C4-2B (cell line): Measurements from ENCODE around the gene SEPTIN2.

ENCODE experiments used
- H3K27ac ChIP-seq: fragments of 450-650 bp; 2 replicates; pipeline ENCODE4 v1.5.1; 2017
- CTCF ChIP-seq: fragments of 450-650 bp; conservative IDR thresholded peaks from 2 replicates; pipeline ENCODE4 v1.5.1; 2017; ENCODE audit warnings: mild to moderate bottlenecking
- ZFX ChIP-seq: fragments of 450-650 bp; IDR thresholded peaks from 2 replicates; pipeline ENCODE4 v1.6.1; 2017

Gene SEPTIN2

GRCh38 chr2:241363426-241363825 is 47.7 kb downstream of the SEPTIN2 start:
- TF ChIP-seq ZFX, result no peak
- no peak for TF ChIP-seq CTCF
- no peak overlapping the region for H3K27ac ChIP-seq

DNA sequence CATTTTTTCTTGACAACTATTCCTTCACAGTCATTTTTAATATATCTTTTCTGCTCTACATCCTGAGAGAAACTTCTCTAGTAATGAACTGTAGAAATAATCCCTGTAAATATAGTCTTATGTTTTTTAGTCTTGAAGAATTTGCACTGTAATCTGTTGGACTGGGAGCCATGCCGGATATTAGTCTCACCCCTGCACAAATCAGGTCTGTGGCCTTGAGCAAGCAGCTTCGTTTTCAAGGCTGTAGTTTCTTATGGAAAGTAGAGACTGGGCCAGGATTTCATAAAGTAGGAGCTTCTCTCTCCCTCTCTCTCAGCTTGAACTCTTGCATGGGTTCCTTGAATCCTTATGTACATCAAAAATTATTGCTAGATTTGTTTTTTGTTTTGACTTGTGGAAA is 49.1 kb downstream of the SEPTIN2 start:
- no peak overlapping the region for H3K27ac ChIP-seq
- TF ChIP-seq CTCF (no peak), ZFX (no peak)

DNA sequence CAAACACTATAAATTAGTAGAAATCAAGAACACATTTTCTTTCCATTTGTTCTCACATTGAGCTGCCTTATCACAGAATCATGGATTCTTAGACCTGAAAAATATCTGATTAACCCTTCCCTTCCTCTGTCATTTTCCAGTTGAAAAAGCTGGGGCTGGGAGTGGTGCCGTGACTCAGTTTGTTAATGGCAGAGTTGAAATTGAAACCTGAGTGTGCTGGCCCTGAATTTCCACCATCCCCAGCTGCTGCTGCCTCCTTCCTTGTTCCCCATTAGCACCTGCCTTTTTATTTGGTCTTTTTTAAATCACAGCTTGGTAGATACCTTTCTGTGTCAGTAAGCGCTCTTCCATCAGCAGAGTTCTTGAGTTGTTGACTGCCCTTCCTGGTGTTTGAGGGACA is 51.0 kb downstream of the SEPTIN2 start:
- H3K27ac ChIP-seq, result no peak overlapping the region
- TF ChIP-seq CTCF (no peak), ZFX (no peak)

DNA sequence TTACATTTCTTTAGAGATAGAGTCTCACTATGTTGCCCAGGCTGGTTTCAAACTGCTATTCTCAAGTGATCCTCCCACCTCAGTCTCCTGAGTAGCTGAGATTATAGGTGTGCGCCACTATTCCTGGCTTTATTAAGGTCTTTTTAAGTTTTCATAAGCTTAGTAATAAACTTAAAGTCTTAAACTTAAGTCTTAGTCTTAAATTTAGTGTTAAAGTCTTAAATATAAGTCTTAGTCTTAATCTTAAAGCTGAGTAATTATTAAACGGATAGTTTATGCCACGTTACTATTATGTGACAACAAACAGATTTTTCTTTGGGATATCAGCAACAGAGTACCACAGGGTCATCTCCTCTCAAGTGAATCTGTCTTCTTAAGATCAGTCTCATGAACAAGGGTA is 52.9 kb downstream of the SEPTIN2 start:
- TF ChIP-seq ZFX (no peak), CTCF (no peak)
- no peak overlapping the region for H3K27ac ChIP-seq

DNA sequence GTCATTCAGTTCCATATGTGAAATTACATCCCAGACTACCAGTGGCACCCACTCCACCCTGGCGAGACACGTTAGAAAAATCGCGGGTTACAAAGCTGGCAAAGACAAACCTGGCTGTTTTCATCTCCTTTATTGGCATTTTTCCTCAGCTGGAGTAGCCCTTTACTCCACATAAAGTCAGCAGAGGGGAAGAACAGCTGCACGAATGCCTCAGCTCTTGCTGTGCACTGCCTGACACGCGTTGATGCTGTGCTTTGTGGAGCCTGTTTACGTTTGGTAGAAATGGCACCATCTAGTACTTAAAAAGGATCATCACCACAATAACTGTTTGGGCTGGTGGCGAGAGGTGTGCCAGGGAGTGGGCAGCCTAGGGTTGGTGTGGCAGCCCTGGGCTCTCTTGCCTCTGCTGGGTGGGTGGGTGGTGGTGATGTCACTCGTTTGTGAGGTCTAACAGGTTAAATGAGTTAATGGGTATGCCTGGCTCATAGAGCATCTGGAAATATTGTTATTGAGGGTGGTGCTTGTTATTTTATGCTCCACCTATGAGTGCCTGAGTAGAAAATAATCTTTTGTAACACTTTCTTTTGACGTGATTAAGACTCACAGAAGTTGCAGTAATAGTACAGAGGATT is 56.8 kb downstream of the SEPTIN2 start:
- TF ChIP-seq ZFX (no peak), CTCF (no peak)
- H3K27ac ChIP-seq, result no peak overlapping the region

GRCh38 chr2:241373446-241373845 is 57.7 kb downstream of the SEPTIN2 start:
- TF ChIP-seq CTCF (no peak), ZFX (no peak)
- peak overlapping the region; percentile 74; the same call in 1 of the 2 replicates for H3K27ac ChIP-seq

- peak overlapping the region; percentile 74 for H3K27ac ChIP-seq
Measured at GRCh38 chr2:241373906-241374305, 58.2 kb downstream of the SEPTIN2 start.

GRCh38 chr2:241375300-241375699 is 59.6 kb downstream of the SEPTIN2 start:
- peak overlapping the region; percentile 74 for H3K27ac ChIP-seq
- TF ChIP-seq ZFX (no peak), CTCF (no peak)
